ENCODE data around the gene TIMP2.
"Not testable (repeated sequence)": the region's sequence is repeated elsewhere in the genome, so short reads cannot be mapped to it uniquely, and the experiment has no call there.

TIMP2 gene

GRCh38 chr17:78929908-78930775 lies 5.0 kb upstream of the TIMP2 start:
- no peak for DNase-seq

GRCh38 chr17:78925662-78926555 lies 722 bp upstream of the TIMP2 start:
- DNase-seq: peak in 1 of 2 experiments; percentile 32

- DNase-seq: peak in 1 of 2 experiments; percentile 58
Measured at GRCh38 chr17:78924481-78925151, 571 bp downstream of the TIMP2 start.

- DNase-seq: peak; percentile 38 to 85
Measured at GRCh38 chr17:78923660-78924453, 1.3 kb downstream of the TIMP2 start.

- no peak for DNase-seq
Measured at GRCh38 chr17:78922816-78923498, 2.2 kb downstream of the TIMP2 start.

GRCh38 chr17:78921437-78921971 lies 3.7 kb downstream of the TIMP2 start:
- DNase-seq: no peak

- DNase-seq: no peak
Measured at GRCh38 chr17:78920528-78920927, 4.7 kb downstream of the TIMP2 start.

GRCh38 chr17:78919861-78920450 lies 5.2 kb downstream of the TIMP2 start:
- no peak for DNase-seq

- no peak for DNase-seq
Measured at GRCh38 chr17:78918979-78919378, 6.2 kb downstream of the TIMP2 start.

GRCh38 chr17:78917451-78918275 lies 7.5 kb downstream of the TIMP2 start:
- no peak for DNase-seq

GRCh38 chr17:78915872-78916632 lies 9.1 kb downstream of the TIMP2 start:
- DNase-seq: no peak

- DNase-seq: no peak
Measured at GRCh38 chr17:78913115-78913514, 12.1 kb downstream of the TIMP2 start.

GRCh38 chr17:78912082-78912481 lies 13.1 kb downstream of the TIMP2 start:
- DNase-seq: no peak

GRCh38 chr17:78911543-78911942 lies 13.6 kb downstream of the TIMP2 start:
- not testable (repeated sequence) for DNase-seq

- no peak for DNase-seq
Measured at GRCh38 chr17:78910497-78911284, 14.5 kb downstream of the TIMP2 start.

- no peak for DNase-seq
Measured at GRCh38 chr17:78908426-78908825, 16.8 kb downstream of the TIMP2 start.

GRCh38 chr17:78905541-78905940 lies 19.6 kb downstream of the TIMP2 start:
- no peak for DNase-seq

GRCh38 chr17:78905116-78905515 lies 20.1 kb downstream of the TIMP2 start:
- no peak for DNase-seq

Measured in NCI-H526 (cell line).